NK-92 (cell line): ENCODE measurements around the gene ZNF692.
A peak's percentile ranks its signal among the peaks of the same experiment; 100 is the strongest.

Source experiments
- DNase-seq: peaks from one replicate; lab custom pipeline; 2025; ENCODE audit not compliant: unreplicated experiment; lab: John Stamatoyannopoulos, UW

Gene ZNF692

GRCh38 chr1:248881261-248881660 lies 22.4 kb upstream of the ZNF692 start:
- DNase-seq, result no peak

- no peak for DNase-seq
Measured at GRCh38 chr1:248873993-248874533, 15.2 kb upstream of the ZNF692 start.

GRCh38 chr1:248873409-248873992 lies 14.6 kb upstream of the ZNF692 start:
- peak; percentile 36 for DNase-seq

- DNase-seq, result no peak
Measured at GRCh38 chr1:248872752-248873408, 14.0 kb upstream of the ZNF692 start.

- DNase-seq, result no peak
Measured at GRCh38 chr1:248871837-248872401, 13.0 kb upstream of the ZNF692 start.

- no peak for DNase-seq
Measured at GRCh38 chr1:248862998-248863881, 4.4 kb upstream of the ZNF692 start.

GRCh38 chr1:248862695-248862997 lies 3.8 kb upstream of the ZNF692 start:
- DNase-seq, result no peak

- DNase-seq, result no peak
Measured at GRCh38 chr1:248861616-248862015, 2.7 kb upstream of the ZNF692 start.

GRCh38 chr1:248860007-248860406 lies 1.1 kb upstream of the ZNF692 start:
- no peak for DNase-seq

- DNase-seq, result no peak
Measured at GRCh38 chr1:248858096-248858890, 592 bp downstream of the ZNF692 start.

- DNase-seq, result no peak
Measured at GRCh38 chr1:248857749-248858095, 1.2 kb downstream of the ZNF692 start.

GRCh38 chr1:248857201-248857600 lies 1.7 kb downstream of the ZNF692 start:
- DNase-seq, result no peak

- DNase-seq, result no peak
Measured at GRCh38 chr1:248856176-248856575, 2.7 kb downstream of the ZNF692 start.

- no peak for DNase-seq
Measured at GRCh38 chr1:248855580-248855979, 3.3 kb downstream of the ZNF692 start.

- no peak for DNase-seq
Measured at GRCh38 chr1:248853663-248854375, 5.1 kb downstream of the ZNF692 start.

GRCh38 chr1:248852481-248853405 lies 6.1 kb downstream of the ZNF692 start:
- DNase-seq, result no peak

- no peak for DNase-seq
Measured at GRCh38 chr1:248851390-248851789, 7.5 kb downstream of the ZNF692 start.

GRCh38 chr1:248850536-248851251 lies 8.2 kb downstream of the ZNF692 start:
- DNase-seq, result no peak

- no peak for DNase-seq
Measured at GRCh38 chr1:248850124-248850523, 8.8 kb downstream of the ZNF692 start.
